HepG2 (cell line): Measurements from ENCODE around the gene CCDC34. TPM values are rescaled to one million over a fixed set of nuclear protein-coding genes. Genes with fewer than 3 reads are reported as not detected.

Source experiments
- ATAC-seq: fragments of 200-7000 bp; cut with Tn5 transposase; 3 replicates; pipeline ENCODE4 v1.9.1; 2020; ENCODE audit warnings: mild to moderate bottlenecking, moderate library complexity
- BruUV-seq: library from RNA; stranded (reverse); fragments of 400-500 nt; replicated peaks from 2 replicates; lab custom pipeline; 2021; lab: Mats Ljungman, UMichigan
- CTCF ChIA-PET: fragments of 300-600 bp; formaldehyde crosslinking; extraction: SDS; loops from one replicate; lab custom pipeline; 2021; ENCODE audit warnings: low total read pairs, inconsistent platforms, low intra/inter-chr PET ratio; lab: Yijun Ruan, JAX
- POLR2A ChIA-PET: fragments of 350-600 bp; sonication (Branson Sonifier 250); formaldehyde crosslinking; loops from one replicate; lab custom pipeline; 2020; ENCODE audit warnings: antibody characterized with exemption, inconsistent platforms; lab: Yijun Ruan, JAX
- DNase-seq: peaks from one replicate; pipeline ENCODE4 v3.0.0-alpha.2; 2015; ENCODE audit warnings: low spot score
- FAIRE-seq: peaks from 3 replicates; lab custom pipeline; 2011; peaks lifted over from hg19 to GRCh38; lab: Jason Lieb, UNC
- H2AFZ ChIP-seq: one replicate; pipeline ENCODE4 v1.6.1; 2011; ENCODE audit warnings: low read length, inconsistent platforms
- H3K27ac ChIP-seq: fragments of 300-600 bp; 3 replicates; pipeline ENCODE4 v1.8.0; 2011; ENCODE audit warnings: mixed run types, mild to moderate bottlenecking, mixed read lengths, low read length, inconsistent platforms; ENCODE audit not compliant: insufficient read depth; ENCODE audit errors: extremely low read length
- H3K27me3 ChIP-seq, 2 experiments: fragments of 200-600 bp in 1 of 2; 2 replicates in 1 of 2; 3 replicates in 1 of 2; pipeline versions ENCODE4 v1.6.0 to v1.8.0; 2011; ENCODE audit warnings: low read length in 2 of 2, mild to moderate bottlenecking in 2 of 2, moderate library complexity in 2 of 2, inconsistent platforms in 1 of 2; ENCODE audit not compliant: insufficient read depth in 2 of 2, control insufficient read depth in 1 of 2
- H3K36me3 ChIP-seq, 2 experiments: fragments of 200-600 bp in 1 of 2; replicated peaks in 1 of 2; 2 replicates in 1 of 2; 3 replicates in 1 of 2; pipeline versions ENCODE4 v1.5.1 to v1.8.0; 2011; ENCODE audit warnings: low read length in 2 of 2, inconsistent platforms in 1 of 2; ENCODE audit not compliant: insufficient read depth in 2 of 2, control insufficient read depth in 1 of 2
- H3K4me1 ChIP-seq: 2 replicates; pipeline ENCODE4 v1.5.1; 2012; ENCODE audit warnings: low read length, inconsistent platforms; ENCODE audit not compliant: insufficient read depth
- H3K4me2 ChIP-seq: 2 replicates; pipeline ENCODE4 v1.6.0; 2011; ENCODE audit warnings: low read depth, low read length, inconsistent platforms
- H3K4me3 ChIP-seq, 3 experiments: fragments of 200-600 bp in 1 of 3; sonication (generic), shearing (Covaris generic) in 1 of 3; replicated peaks in 1 of 3; 2 replicates each; pipeline ENCODE4 v1.5.1; 2011 to 2016; ENCODE audit warnings: low read length in 3 of 3, inconsistent platforms in 2 of 3, low read depth in 2 of 3, mild to moderate bottlenecking in 2 of 3, control low read depth in 1 of 3, mixed read lengths in 1 of 3; ENCODE audit not compliant: insufficient read depth in 1 of 3
- H3K79me2 ChIP-seq: one replicate; pipeline ENCODE4 v1.6.1; 2011; ENCODE audit warnings: low read length, inconsistent platforms; ENCODE audit not compliant: insufficient read depth
- H3K9ac ChIP-seq: 2 replicates; pipeline ENCODE4 v1.6.0; 2011; ENCODE audit warnings: mild to moderate bottlenecking, low read depth, low read length, inconsistent platforms; ENCODE audit not compliant: insufficient read depth
- H3K9me3 ChIP-seq: 2 replicates; pipeline ENCODE4 v1.5.1; 2012; ENCODE audit warnings: mild to moderate bottlenecking, low read length
- H4K20me1 ChIP-seq: 2 replicates; pipeline ENCODE4 v1.6.0; 2011; ENCODE audit warnings: inconsistent platforms, mild to moderate bottlenecking, low read length, moderate library complexity; ENCODE audit not compliant: insufficient read depth
- CSRNP2 ChIP-seq: sonication (generic); formaldehyde crosslinking; conservative IDR thresholded peaks from 2 replicates; pipeline ENCODE4 v1.8.0; 2022; ENCODE audit warnings: low read depth, missing genetic modification reagents
- CTCF ChIP-seq: sonication (generic); formaldehyde crosslinking; IDR thresholded peaks from 2 replicates; pipeline ENCODE4 v1.5.0; 2020; ENCODE audit warnings: mild to moderate bottlenecking, missing genetic modification reagents, moderate library complexity
- FOSL2 ChIP-seq: sonication (generic); formaldehyde crosslinking; IDR thresholded peaks from 2 replicates; pipeline ENCODE4 v1.4.0; 2020; ENCODE audit warnings: missing genetic modification reagents
- MAFF ChIP-seq: IDR thresholded peaks from 2 replicates; pipeline ENCODE4 v1.6.1; 2011; ENCODE audit warnings: low read depth, low read length, improper control_type of control experiment
- MED1 ChIP-seq: sonication (generic); formaldehyde crosslinking; IDR thresholded peaks from 2 replicates; pipeline ENCODE4 v1.4.0; 2020; ENCODE audit warnings: missing genetic modification reagents
- PAXIP1 ChIP-seq: sonication (generic); formaldehyde crosslinking; conservative IDR thresholded peaks from 2 replicates; pipeline ENCODE4 v1.4.0; 2020; ENCODE audit warnings: mild to moderate bottlenecking, missing genetic modification reagents, moderate library complexity
- PPARG ChIP-seq: conservative IDR thresholded peaks from 2 replicates; pipeline ENCODE4 v1.6.1; 2016; ENCODE audit warnings: missing biosample characterization, missing genetic modification reagents
- PRMT3 ChIP-seq: sonication (generic); formaldehyde crosslinking; IDR thresholded peaks from 2 replicates; pipeline ENCODE4 v1.8.1; 2022; ENCODE audit warnings: low read depth, mild to moderate bottlenecking, moderate library complexity, missing genetic modification reagents, borderline replicate concordance
- RXRB ChIP-seq: IDR thresholded peaks from 2 replicates; pipeline ENCODE4 v1.6.1; 2016; ENCODE audit warnings: borderline replicate concordance, missing genetic modification reagents, missing compliant biosample characterization
- SAP130 ChIP-seq: IDR thresholded peaks from 2 replicates; pipeline ENCODE4 v1.6.1; 2016; ENCODE audit warnings: low read depth
- STAG1 ChIP-seq: sonication (generic); formaldehyde crosslinking; IDR thresholded peaks from 2 replicates; pipeline ENCODE4 v1.4.0; 2020; ENCODE audit warnings: missing genetic modification reagents
- ZNF674 ChIP-seq: sonication (generic); formaldehyde crosslinking; IDR thresholded peaks from 2 replicates; pipeline ENCODE4 v1.5.0; 2020; ENCODE audit warnings: low read depth, mild to moderate bottlenecking, missing genetic modification reagents
- WGBS: methylation state at CpG from one replicate; pipeline ENCODE4 v1.1.6; 2017; ENCODE audit warnings: low lambda C conversion rate; 5-methylcytosine and 5-hydroxymethylcytosine counted together
- in situ Hi-C: cut with HindIII; loops from 2 replicates; pipeline ENCODE4 v1.10.0; 2017; ENCODE audit warnings: low pct_unique_long_range_greater_than_20kb; ENCODE audit not compliant: extremely low pct_ligation_motif_present
- intact Hi-C: fragments of 100-400 bp; cut with micrococcal nuclease; formaldehyde crosslinking; loops from one replicate; pipeline ENCODE4 v1.10.0; 2022; ENCODE audit not compliant: unreplicated experiment
- polyA plus RNA-seq, 8 experiments: library from polyadenylated mRNA; depleted of rRNA in 3 of 8; stranded (reverse) in 7 of 8; unstranded in 1 of 8; fragments of >200 nt; fragmentation: Illumina TruSeq in 4 of 8; extraction: Trizol in 4 of 8; gene quantifications; 2 replicates each; pipeline versions ENCODE4 v1.2.1 to v1.2.3, GENCODE V29; 2011 to 2016; ENCODE audit warnings: low read depth in 4 of 8, missing spikeins in 1 of 8, mixed read lengths in 1 of 8; ENCODE audit not compliant: insufficient read depth in 1 of 8
- total RNA-seq, 5 experiments: library from RNA; depleted of rRNA; stranded (reverse); fragments of >200 nt; fragmentation: Illumina TruSeq; extraction: Trizol; gene quantifications; 2 replicates each; pipeline ENCODE4 v1.2.3, GENCODE V29; 2016; ENCODE audit warnings: low read depth in 1 of 5
- TF ChIP-seq, protein P1 (sequence below): IDR thresholded peaks from 2 replicates; pipeline ENCODE4 v1.6.1; 2016; ENCODE audit warnings: missing compliant biosample characterization, missing genetic modification reagents, borderline replicate concordance
- TF ChIP-seq, protein P2 (sequence below): IDR thresholded peaks from 2 replicates; pipeline ENCODE4 v1.6.1; 2016; ENCODE audit warnings: low read depth

The CCDC34 gene
- total and polyA plus RNA-seq, 2 of the 13 experiments (the other 11 are each of a cell fraction or from before 2014, with no cell fraction given), result 7.6 to 34.3 TPM

- H4K20me1 ChIP-seq, result no peaks in the 10 kb centered on the region
- FAIRE-seq (no peak), DNase-seq (peak; percentile 61)
- TF ChIP-seq FOSL2 (CRISPR knock-in tag), result peak; percentile 79
- TF ChIP-seq PAXIP1 (CRISPR knock-in tag), result peak; percentile 57; the same call in 1 of the 2 replicates
- TF ChIP-seq SAP130 (CRISPR knock-in tag), result peak; percentile 42; the same call in 1 of the 2 replicates
- TF ChIP-seq MAFF, result 0 out of 2 replicates have a peak, but pooled peaks have one; percentile 19
- TF ChIP-seq, protein P1, sequence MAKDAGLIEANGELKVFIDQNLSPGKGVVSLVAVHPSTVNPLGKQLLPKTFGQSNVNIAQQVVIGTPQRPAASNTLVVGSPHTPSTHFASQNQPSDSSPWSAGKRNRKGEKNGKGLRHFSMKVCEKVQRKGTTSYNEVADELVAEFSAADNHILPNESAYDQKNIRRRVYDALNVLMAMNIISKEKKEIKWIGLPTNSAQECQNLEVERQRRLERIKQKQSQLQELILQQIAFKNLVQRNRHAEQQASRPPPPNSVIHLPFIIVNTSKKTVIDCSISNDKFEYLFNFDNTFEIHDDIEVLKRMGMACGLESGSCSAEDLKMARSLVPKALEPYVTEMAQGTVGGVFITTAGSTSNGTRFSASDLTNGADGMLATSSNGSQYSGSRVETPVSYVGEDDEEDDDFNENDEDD (CRISPR knock-in tag), result no peak
- 0 out of 2 replicates have a peak, but pooled peaks have one; percentile 12 for TF ChIP-seq MED1 (CRISPR knock-in tag)
- peak; percentile 20; the same call in 1 of the 2 replicates for TF ChIP-seq STAG1 (CRISPR knock-in tag)
- no peak for TF ChIP-seq PRMT3
- no peak for TF ChIP-seq CSRNP2 (CRISPR knock-in tag)
- TF ChIP-seq, protein P2, sequence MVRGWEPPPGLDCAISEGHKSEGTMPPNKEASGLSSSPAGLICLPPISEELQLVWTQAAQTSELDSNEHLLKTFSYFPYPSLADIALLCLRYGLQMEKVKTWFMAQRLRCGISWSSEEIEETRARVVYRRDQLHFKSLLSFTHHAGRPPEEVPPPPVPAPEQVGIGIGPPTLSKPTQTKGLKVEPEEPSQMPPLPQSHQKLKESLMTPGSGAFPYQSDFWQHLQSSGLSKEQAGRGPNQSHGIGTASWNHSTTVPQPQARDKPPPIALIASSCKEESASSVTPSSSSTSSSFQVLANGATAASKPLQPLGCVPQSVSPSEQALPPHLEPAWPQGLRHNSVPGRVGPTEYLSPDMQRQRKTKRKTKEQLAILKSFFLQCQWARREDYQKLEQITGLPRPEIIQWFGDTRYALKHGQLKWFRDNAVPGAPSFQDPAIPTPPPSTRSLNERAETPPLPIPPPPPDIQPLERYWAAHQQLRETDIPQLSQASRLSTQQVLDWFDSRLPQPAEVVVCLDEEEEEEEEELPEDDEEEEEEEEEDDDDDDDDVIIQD (CRISPR knock-in tag), result no peak
- TF ChIP-seq PPARG (CRISPR knock-in tag), result 0 out of 2 replicates have a peak, but pooled peaks have one; percentile 13
- TF ChIP-seq ZNF674 (CRISPR knock-in tag), result no peak
- TF ChIP-seq CTCF, result no peak; the same call in 1 of the 2 replicates
- TF ChIP-seq RXRB, result peak; percentile 41; the same call in 1 of the 2 replicates
Measured at GRCh38 chr11:27375370-27375769, 12.4 kb upstream of the CCDC34 start.

More at GRCh38 chr11:27375370-27375769, 12.4 kb upstream of the CCDC34 start:
- peak; percentile 79 for ATAC-seq
- no peaks in the 10 kb centered on the region for H3K9me3 ChIP-seq
- H3K9ac ChIP-seq, result peak overlapping the region; percentile 1; the same call in 1 of the 2 replicates
- CTCF ChIA-PET, result no interaction called here
- H3K79me2 ChIP-seq, result peaks cover 2% of the 10 kb centered on the region
- H3K36me3 ChIP-seq, result peaks cover 21 to 61% of the 10 kb centered on the region in 2 experiments
- H3K4me3 ChIP-seq, result no peak overlapping the region
- H3K4me1 ChIP-seq, result peaks cover 44% of the 10 kb centered on the region
- WGBS, result 33% methylated on average over 2 of the region's 2 CpGs
- H3K4me2 ChIP-seq, result 0 out of 2 replicates have a peak overlapping the region, but pooled peaks have one; percentile 19
- in situ Hi-C loops, result no loop called here
- peak overlapping the region; percentile 78 for H3K27ac ChIP-seq
- POLR2A ChIA-PET, result interaction anchor here (1.1 to 4.8 kb wide), 8 partner anchors 16 to 98 kb away, joined by 3 to 65 read pairs (median 6); partner anchors contain the start of gene LGR4
- BruUV-seq, result no TSS peak
- no peaks in the 10 kb centered on the region for H3K27me3 ChIP-seq
- no peak overlapping the region for H2AFZ ChIP-seq
- intact Hi-C loops, result loop anchor here (2.0 to 5.0 kb wide), 2 partner anchors 97 to 193 kb away; partner anchors contain the start of gene LGR4
